ENCODE results near the gene BOLL. TPM values are rescaled to one million over a fixed set of nuclear protein-coding genes. Genes with fewer than 3 reads are reported as not detected.

BOLL gene
- total and polyA plus RNA-seq, 5 donors from 2014 or later = 0.06 TPM; not detected in 4

Other genes with a start within 250 kb of the BOLL start
- not detected for gene RFTN2, start 109.7 kb downstream of the BOLL start, total RNA-seq
- under 1 TPM; 0.06 to 0.21 (median 0.14) TPM for gene RFTN2, start 109.7 kb downstream of the BOLL start, polyA plus RNA-seq
- gene MARS2, start 80.0 kb downstream of the BOLL start, total RNA-seq = 13.6 TPM
- 10 to 100 TPM; 10.6 to 16.1 (median 12.4) TPM for gene MARS2, start 80.0 kb downstream of the BOLL start, polyA plus RNA-seq
- 37.8 TPM for gene PLCL1, start 19.3 kb upstream of the BOLL start, total RNA-seq
- 10 to 100 TPM; 17.3 to 21.3 (median 19.2) TPM for gene PLCL1, start 19.3 kb upstream of the BOLL start, polyA plus RNA-seq